BJ (cell line): ENCODE results near the gene KCNQ1. TPM values are rescaled to one million over a fixed set of nuclear protein-coding genes. Genes with fewer than 3 reads are reported as not detected.

Experiments used
- CTCF ChIA-PET: fragments of 350-600 bp; formaldehyde crosslinking; extraction: SDS; loops from one replicate; lab custom pipeline; 2021; ENCODE audit warnings: antibody characterized with exemption, inconsistent platforms; lab: Yijun Ruan, JAX
- POLR2A ChIA-PET: fragments of 300-600 bp; sonication (Branson Sonifier 250); formaldehyde crosslinking; extraction: SDS; loops from one replicate; lab custom pipeline; 2021; ENCODE audit warnings: antibody characterized with exemption; lab: Charles Lee
- DNase-seq: peaks from one replicate; pipeline ENCODE4 v3.0.0-alpha.2; 2011; ENCODE audit warnings: low read depth
- H3K27me3 ChIP-seq: 2 replicates; pipeline ENCODE4 v1.6.0; 2011; ENCODE audit warnings: low read length; ENCODE audit not compliant: control insufficient read depth, insufficient read depth
- H3K36me3 ChIP-seq: 2 replicates; pipeline ENCODE4 v1.5.1; 2011; ENCODE audit warnings: low read length; ENCODE audit not compliant: control insufficient read depth, insufficient read depth
- H3K4me3 ChIP-seq: 2 replicates; pipeline ENCODE4 v1.5.1; 2011; ENCODE audit warnings: low read depth, mild to moderate bottlenecking, control low read depth, low read length
- polyA plus RNA-seq: library from polyadenylated mRNA; depleted of rRNA; stranded (reverse); fragments of >200 nt; gene quantifications from 2 replicates; pipeline ENCODE4 v1.2.3, GENCODE V29; 2011
- TF ChIP-seq, protein P1 (sequence below): IDR thresholded peaks from 2 replicates; pipeline ENCODE4 v1.5.1; 2011; ENCODE audit warnings: low read depth, mild to moderate bottlenecking, control low read depth, inconsistent platforms, low read length, moderate library complexity; ENCODE audit not compliant: insufficient read depth

KCNQ1 gene
- polyA plus RNA-seq, 1 experiment = not detected

DNA sequence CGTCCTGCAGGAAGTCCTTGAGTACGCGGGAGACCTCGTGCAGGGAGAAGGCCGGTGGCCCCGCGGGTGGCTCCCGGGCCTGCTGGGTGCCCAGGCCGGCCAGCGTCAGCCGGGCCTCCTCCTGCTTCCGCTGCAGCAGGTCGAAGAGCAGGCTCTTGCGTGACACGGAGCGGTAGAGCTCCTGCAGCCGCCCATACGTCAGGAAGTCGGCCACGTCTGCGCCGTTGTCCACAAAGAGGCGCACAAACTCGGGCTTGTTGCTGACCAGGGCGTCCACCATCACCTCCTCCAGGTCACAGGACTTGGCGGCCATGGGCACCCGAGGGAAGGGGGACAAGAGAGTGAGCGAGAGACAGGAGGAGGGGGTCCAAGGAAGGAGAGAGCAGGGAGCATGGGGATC lies 29.6 kb upstream of the KCNQ1 start:
- ChIA-PET CTCF (interaction anchor here (1.1 to 2.0 kb wide), 3 partner anchors 14 to 112 kb away, joined by 3 to 16 read pairs (median 8); partner anchors contain the start of gene TSSC4), POLR2A (no interaction called here)
- no peak for DNase-seq
- TF ChIP-seq, protein P1, sequence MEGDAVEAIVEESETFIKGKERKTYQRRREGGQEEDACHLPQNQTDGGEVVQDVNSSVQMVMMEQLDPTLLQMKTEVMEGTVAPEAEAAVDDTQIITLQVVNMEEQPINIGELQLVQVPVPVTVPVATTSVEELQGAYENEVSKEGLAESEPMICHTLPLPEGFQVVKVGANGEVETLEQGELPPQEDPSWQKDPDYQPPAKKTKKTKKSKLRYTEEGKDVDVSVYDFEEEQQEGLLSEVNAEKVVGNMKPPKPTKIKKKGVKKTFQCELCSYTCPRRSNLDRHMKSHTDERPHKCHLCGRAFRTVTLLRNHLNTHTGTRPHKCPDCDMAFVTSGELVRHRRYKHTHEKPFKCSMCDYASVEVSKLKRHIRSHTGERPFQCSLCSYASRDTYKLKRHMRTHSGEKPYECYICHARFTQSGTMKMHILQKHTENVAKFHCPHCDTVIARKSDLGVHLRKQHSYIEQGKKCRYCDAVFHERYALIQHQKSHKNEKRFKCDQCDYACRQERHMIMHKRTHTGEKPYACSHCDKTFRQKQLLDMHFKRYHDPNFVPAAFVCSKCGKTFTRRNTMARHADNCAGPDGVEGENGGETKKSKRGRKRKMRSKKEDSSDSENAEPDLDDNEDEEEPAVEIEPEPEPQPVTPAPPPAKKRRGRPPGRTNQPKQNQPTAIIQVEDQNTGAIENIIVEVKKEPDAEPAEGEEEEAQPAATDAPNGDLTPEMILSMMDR = no peak
- Histone ChIP-seq H3K4me3 (no peak overlapping the region), H3K27me3 (peaks cover 1% of the 10 kb centered on the region; the same call in 1 of the 2 replicates), H3K36me3 (no peaks in the 10 kb centered on the region)

DNA sequence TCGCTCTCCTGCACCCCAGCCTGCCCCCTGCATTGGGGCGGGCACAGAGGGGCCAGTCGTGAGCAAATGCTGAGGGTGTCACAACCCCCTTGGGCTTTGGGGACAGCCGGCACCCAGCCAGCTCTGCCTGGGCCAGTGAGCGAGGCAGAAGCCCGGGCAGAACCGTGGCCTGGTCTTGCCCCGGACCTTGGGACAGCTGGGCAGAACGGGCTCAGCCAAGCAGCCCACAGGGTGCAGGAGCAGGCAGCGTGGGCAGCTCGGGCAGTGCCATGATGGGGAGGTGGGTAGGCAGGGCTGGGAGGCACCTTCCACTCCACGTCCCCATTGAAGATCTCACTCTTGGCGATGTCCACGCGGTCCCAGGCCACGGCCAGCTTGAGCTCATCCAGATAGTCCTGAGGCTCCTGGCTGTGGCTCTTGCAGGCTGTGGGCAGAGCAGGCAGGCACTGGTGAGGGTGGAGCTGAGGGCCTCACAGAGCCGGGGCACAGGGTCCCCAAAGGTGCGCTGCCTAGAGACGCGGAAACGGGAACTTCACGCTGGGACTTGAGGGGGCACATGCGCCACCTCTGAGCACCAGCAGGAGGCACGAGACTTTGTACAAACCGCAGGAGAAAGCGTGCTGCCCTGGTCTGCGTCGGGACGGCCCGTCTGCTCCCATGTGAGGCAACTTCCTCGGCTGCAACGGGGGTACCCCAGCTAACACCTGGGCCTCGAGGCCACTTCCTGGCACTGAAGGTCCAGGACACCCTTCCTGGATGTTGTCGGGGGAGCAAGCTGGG lies 29.0 kb upstream of the KCNQ1 start:
- ChIA-PET POLR2A (no interaction called here), CTCF (interaction anchor here (1.1 to 2.0 kb wide), 3 partner anchors 15 to 113 kb away, joined by 3 to 16 read pairs (median 8); partner anchors contain the start of gene TSSC4)
- no peak for DNase-seq
- TF ChIP-seq, protein P1 = no peak
- Histone ChIP-seq H3K36me3 (no peaks in the 10 kb centered on the region), H3K27me3 (peaks cover 1% of the 10 kb centered on the region; the same call in 1 of the 2 replicates), H3K4me3 (no peak overlapping the region)

DNA sequence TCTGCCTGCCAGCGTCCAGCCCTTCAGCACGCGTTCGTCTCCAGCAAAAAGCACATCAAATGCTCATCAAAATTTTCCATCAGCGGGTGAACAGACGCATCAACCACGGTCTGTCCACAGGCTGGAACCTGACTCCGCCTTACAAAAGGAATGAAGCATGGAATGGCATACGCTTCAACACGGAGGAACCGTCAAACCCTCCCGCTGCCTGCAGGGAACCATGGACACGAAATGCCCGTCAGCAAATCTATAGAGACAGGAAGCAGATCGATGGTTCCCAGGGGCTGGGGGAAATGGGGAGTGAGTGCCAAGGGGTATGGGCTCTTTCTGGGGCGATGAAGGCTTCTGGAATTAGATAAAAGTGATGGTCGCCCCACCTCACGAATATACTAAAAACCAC lies 28.0 kb upstream of the KCNQ1 start:
- ChIA-PET POLR2A (no interaction called here), CTCF (interaction anchor here (1.9 to 11.8 kb wide), 3 partner anchors 16 to 113 kb away, joined by 8 to 519 read pairs (median 16); partner anchors contain the start of genes C11orf21, TSPAN32 and TSSC4)
- H3K36me3 ChIP-seq = no peaks in the 10 kb centered on the region
- DNase-seq = no peak
- no peak overlapping the region for H3K4me3 ChIP-seq
- TF ChIP-seq, protein P1 = no peak
- no peaks in the 10 kb centered on the region for H3K27me3 ChIP-seq

DNA sequence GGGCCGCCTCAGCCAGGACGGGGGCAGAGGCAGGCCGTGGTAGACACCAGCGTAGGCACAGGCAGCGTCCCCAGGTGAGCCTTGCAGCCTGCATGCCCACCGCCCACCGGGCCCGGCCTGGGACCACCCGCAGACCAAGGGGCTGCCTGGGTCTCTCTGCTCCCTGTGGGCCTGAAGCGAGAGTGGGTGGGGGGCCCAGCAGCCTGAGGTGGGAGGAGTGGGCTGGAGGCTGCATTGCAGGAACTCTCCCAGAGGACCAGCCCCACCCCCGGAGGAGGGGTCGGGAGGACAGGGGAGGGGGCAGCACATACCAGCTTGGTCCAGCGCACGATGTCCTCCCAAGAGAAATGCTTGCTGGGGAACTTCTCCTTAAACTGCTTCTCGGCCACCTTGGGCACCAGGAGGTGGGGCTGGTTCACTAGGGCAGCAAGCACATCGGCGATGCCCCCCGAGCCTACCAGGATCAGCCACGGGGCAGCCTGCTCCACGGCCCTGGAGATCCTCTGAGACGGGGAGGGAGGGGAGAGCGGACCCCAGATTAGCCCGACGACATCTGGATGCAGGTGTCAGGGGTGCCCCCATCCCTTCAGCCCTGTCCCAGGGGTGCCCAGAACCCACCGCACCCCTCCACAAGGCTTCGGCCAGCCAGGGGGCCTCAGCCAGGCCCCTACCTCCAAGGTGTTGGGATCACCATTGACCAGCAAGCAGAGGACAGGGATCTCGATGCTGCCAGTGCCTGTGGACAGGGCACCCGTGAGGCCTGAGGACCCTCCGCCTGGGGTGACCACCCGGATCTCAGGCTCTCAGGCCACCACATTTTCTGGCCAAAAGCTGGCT lies 26.7 kb upstream of the KCNQ1 start:
- H3K4me3 ChIP-seq = no peak overlapping the region
- H3K27me3 ChIP-seq = no peaks in the 10 kb centered on the region
- TF ChIP-seq, protein P1 = no peak
- H3K36me3 ChIP-seq = no peaks in the 10 kb centered on the region
- DNase-seq = no peak
- ChIA-PET CTCF (interaction anchor here (0.8 to 11.8 kb wide), 10 partner anchors 9 to 253 kb away, joined by 3 to 519 read pairs (median 32); partner anchors contain the start of genes C11orf21, TSPAN32 and TSSC4), POLR2A (interaction anchor here (1.3 kb wide), 1 partner anchor 113 kb away, joined by 3 read pairs; no protein-coding TSS in a partner anchor)
